Measurements from ENCODE around the gene GRIP2.

GRCh38 chr3:14468621-14468981, 71.5 kb downstream of the GRIP2 start:
- TF ChIP-seq CTCF (IDR thresholded peaks at IDR 0.05) (no peak), POLR2A (IDR thresholded peaks at IDR 0.05) (no peak)
